DMS 273 (cell line): Measurements from ENCODE around the gene GLYR1.
"Not testable (repeated sequence)": the region's sequence is repeated elsewhere in the genome, so short reads cannot be mapped to it uniquely, and the experiment has no call there.

Source experiments
- DNase-seq: peaks from one replicate; lab custom pipeline; 2025; ENCODE audit not compliant: unreplicated experiment; lab: John Stamatoyannopoulos, UW

The GLYR1 gene

GRCh38 chr16:4795181-4795827, 51.8 kb downstream of the GLYR1 start, which contains the start of gene SMIM22:
Gene SMIM22 (plus strand): TSS chr16:4795369. CDS start chr16:4795735, 366 bp downstream.
- no peak for DNase-seq

DNA sequence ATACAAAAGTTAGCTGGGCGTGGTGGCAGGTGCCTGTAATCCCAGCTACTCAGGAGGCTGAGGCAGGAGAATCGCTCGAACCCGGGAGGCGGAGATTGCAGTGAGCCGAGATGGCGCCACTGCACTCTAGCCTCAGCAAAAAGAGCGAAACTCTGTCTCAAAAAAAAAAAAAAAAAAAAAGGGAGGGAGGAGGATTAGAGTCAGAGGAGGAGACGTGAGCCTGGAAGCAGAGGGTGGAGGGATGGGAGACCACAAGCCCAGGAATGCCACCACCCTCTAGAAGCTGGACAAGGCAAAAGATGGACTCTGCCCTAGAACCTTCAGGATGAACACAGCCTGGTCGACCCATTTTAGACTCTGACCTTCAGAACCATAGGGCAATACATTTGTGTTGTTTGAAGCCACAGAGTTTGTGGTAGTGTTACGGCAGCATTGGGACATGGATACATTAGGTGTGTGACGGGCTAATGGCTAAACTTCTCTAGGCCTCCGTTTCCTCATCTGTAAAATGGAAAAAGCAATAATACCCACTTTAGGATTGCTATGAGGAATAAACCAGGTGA, 54.1 kb downstream of the GLYR1 start:
- no peak for DNase-seq

DNA sequence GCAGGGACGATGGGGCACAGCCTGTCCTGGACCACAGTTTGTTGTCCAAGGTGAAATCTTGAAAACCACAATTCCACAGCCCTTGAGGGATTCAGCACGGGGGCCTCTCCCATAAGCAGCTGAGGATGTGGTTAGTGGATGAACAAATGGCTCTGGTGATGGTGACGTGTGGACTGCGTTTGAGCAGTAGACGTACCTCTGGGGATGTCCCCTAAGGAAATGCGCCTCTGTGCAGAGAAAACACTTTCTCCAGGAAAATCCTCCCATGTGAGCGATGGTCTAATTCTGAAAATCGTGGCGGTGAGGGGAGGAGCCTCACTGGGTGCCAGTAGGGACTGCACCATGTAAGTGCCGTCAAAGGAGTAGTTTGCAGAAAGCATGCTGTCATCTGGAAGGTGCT, 56.2 kb downstream of the GLYR1 start:
- no peak for DNase-seq

- DNase-seq = no peak
Measured at GRCh38 chr16:4790261-4790660, 56.8 kb downstream of the GLYR1 start.

- no peak for DNase-seq
Measured at GRCh38 chr16:4788910-4789309, 58.2 kb downstream of the GLYR1 start.

- no peak for DNase-seq
Measured at GRCh38 chr16:4788489-4788889, 58.6 kb downstream of the GLYR1 start.

DNA sequence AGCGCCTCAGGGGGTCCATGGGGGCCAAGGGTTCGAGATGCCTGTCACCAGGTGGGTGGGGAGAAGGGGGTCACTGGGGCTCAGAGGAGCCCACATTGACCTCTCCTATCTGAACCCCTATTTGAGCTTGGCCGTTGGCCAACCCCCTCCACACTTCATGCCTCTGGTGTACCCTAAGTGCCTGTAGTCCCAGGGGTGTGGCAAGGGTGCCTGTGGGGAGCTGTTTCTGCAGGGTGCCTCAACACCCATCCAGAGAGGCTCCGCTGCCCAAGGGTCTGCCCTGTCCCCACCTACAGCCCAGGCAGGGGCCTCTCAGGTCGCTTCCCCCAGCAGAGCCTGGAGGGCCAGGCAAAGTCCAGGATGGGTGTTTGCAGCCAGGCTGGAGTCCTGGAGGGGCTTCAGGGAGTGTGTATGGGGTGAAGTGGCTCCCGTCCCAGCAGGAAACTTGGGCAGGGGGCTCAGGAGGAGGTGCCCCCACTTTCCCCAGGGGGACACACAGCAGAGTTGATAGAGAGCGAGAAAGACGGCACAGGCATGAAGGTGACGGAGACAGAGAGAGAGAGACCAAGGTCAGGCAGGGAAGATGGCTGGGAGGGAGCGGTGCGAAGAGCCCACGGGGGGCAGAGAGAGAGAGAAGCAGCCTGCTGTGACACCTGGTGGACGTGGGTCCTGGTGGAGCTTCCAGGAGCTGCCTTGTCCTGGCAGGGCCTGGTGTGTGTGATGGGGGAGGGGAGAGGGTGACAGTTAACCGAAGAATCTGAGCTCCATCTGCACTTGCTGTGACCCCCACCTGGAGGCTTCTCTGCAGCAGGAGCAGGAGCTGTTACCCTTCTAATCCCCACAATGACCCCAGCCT, 59.2 kb downstream of the GLYR1 start, which contains the start of gene SEPTIN12:
Gene SEPTIN12 (minus strand): TSS at position 719 of the 856 bp plus-strand sequence. CDS start 700 bp downstream, at position 19.
- DNase-seq = no peak

- DNase-seq = no peak
Measured at GRCh38 chr16:4787068-4787467, 60.0 kb downstream of the GLYR1 start.

DNA sequence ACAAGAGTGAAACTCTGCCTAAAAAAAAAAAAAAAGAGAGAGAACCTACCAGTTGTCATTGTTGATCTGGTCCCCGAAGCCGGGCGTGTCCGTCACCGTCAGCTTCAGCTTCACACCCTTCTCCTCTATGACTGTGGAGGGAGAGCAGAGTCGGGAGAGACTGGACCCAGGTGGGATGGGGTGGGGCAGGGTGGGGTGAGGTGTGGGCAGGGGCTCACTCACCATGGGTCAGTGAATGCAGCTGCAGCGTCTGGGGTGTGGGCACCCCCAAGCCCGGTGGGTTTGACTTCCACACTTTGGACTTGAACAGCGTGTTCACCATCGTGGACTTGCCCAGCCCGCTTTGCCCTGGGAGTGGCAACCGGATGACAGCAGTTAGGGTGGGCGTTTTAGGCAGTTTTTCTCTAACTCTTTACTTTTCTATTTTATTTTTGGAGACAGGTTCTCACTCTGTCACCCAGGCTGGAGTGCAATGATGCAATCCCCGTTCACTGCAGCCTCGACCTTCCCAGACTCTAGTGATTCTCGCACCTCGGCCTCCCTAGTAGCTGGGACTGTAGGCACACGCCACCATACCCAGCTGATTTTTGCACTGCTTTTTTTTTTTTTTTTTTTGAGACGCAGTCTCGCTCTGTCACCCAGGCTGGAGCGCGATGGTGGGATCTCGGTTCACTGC, 61.2 kb downstream of the GLYR1 start:
- DNase-seq = no peak

GRCh38 chr16:4784444-4784987, 62.6 kb downstream of the GLYR1 start:
- DNase-seq = not testable (repeated sequence)

- no peak for DNase-seq
Measured at GRCh38 chr16:4783951-4784336, 63.1 kb downstream of the GLYR1 start.

GRCh38 chr16:4783251-4783950, 63.7 kb downstream of the GLYR1 start:
- no peak for DNase-seq

DNA sequence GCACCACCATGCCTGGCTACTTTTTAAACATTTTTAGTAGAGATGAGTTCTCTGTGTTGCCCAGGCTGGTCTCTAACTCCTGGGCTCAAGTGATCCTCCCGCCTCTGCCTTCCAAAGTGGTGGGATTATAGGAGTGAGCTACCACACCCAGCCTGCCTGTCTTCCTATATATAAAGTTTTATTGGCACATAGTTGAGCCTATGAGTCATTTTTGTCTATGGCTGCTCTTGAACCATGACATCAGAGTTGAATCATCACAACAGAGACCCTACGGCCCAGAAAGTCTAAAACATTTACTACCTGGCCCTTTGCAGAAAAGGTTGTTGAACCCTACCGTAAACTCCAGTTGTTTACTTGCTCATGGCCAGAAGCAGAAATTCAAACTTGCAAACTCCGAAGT, 66.9 kb downstream of the GLYR1 start:
- no peak for DNase-seq

DNA sequence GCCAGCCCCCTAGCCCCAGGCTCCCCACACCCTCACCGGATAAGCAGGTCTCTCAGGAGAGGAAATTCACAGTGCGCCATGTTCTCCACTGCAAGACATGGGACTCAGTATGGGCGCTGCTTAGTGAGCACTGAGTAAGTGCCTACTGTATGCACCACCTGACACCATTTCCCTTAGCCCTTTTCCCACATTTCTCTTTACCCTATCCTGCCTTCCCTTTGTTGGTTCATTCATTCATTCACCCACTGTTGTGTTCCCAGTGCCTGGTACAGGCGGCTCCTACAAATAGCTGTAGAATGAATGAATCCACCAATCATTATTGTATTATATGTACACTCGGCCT, 69.1 kb downstream of the GLYR1 start:
- DNase-seq = no peak

DNA sequence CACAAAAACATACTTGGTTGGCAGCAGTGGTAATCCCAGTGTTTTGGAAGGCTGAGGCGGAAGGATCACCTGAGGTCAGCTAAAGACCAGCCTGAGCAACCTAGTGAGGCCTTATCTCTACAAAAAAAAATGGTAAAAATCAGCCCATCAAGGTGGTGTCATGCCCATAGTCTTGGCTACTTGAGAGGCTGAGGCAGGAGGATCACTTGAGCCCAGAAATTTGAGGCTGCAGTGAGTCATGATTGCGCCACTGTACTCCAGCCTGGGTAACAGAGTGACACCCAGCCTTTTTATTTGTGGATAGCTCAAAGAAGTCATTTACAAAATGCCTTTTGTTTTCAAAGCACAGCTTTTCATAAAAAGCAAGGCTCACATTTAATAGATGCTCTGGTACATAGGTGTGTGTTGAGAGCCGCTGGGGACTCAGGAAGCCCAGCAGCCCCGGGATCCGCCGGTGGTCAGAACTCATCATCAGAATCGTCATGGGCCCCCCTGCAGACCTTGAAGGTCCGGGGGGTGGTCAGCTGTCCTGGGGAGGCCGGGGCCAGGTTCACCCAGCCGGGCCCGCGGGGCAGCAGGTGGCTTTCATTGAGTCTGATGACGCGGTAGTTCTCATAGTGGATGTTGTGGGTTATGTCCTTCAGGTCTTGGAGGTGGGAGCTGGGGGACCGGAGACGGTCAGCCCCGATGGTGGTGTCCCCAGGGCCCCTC, 69.6 kb downstream of the GLYR1 start:
- no peak for DNase-seq

GRCh38 chr16:4776141-4776705, 70.9 kb downstream of the GLYR1 start:
- DNase-seq = no peak

- DNase-seq = no peak
Measured at GRCh38 chr16:4775005-4775404, 72.1 kb downstream of the GLYR1 start.

- DNase-seq = no peak
Measured at GRCh38 chr16:4772351-4772750, 74.7 kb downstream of the GLYR1 start.

DNA sequence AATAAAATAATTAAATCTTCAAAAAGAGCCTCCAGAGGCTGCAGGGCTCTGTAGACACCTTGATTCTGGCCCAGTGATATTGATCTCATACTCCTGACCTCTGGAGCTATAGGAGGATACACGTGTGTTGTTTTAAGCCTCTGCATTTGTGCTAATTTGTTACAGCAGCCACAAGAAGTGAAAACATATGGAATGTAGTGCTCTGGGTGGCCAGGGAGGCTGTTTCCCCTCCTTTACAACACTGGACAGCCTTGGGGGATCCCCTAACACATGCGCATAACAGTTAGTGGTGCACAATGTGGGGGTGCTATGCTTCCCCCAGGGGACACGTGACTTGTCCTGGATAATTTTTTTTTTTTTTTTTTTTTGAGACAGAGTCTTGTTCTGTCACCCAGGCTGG, 75.4 kb downstream of the GLYR1 start:
- DNase-seq = no peak

GRCh38 chr16:4769306-4769638, 77.8 kb downstream of the GLYR1 start:
- DNase-seq = no peak
